HCT116 (cell line): ENCODE results near the gene NEK7. TPM values are rescaled to one million over a fixed set of nuclear protein-coding genes. Genes with fewer than 3 reads are reported as not detected.

Source experiments
- ATAC-seq: fragments of 200-7000 bp; cut with Tn5 transposase; 2 replicates; pipeline ENCODE4 v1.9.1; 2020; ENCODE audit warnings: mild to moderate bottlenecking, moderate library complexity
- BruUV-seq: library from RNA; stranded (reverse); fragments of 400-500 nt; replicated peaks from 2 replicates; lab custom pipeline; 2021; lab: Mats Ljungman, UMichigan
- CTCF ChIA-PET: fragments of 300-600 bp; sonication (Branson Sonifier 250); formaldehyde crosslinking; loops from one replicate; lab custom pipeline; 2021; ENCODE audit warnings: antibody characterized with exemption; lab: Charles Lee
- POLR2A ChIA-PET: fragments of 300-600, 350-600 bp; sonication (Branson Sonifier 250); formaldehyde crosslinking; loops from one replicate; lab custom pipeline; 2021; ENCODE audit warnings: antibody characterized with exemption; lab: Charles Lee
- RAD21 ChIA-PET, 2 experiments: fragments of 300-600 bp; sonication (Branson Sonifier 250); formaldehyde crosslinking; loops; one replicate each; lab custom pipeline; 2023; ENCODE audit warnings: low total read pairs in 2 of 2; ENCODE audit not compliant: uncharacterized antibody in 2 of 2, unreplicated experiment in 2 of 2, low non-redundant PET in 1 of 2; lab: Charles Lee
- DNase-seq: peaks from one replicate; pipeline ENCODE4 v3.0.0-alpha.2; 2010; ENCODE audit warnings: low read depth, low spot score
- H2AFZ ChIP-seq: fragments of 200-600 bp; shearing (Covaris generic), sonication (generic); 2 replicates; pipeline ENCODE4 v1.6.1; 2017; ENCODE audit warnings: low read depth, mixed run types, mixed read lengths, antibody characterized with exemption, low read length; ENCODE audit not compliant: poor library complexity, severe bottlenecking
- H3K27ac ChIP-seq: 2 replicates; pipeline ENCODE4 v1.5.1; 2012; ENCODE audit warnings: low read depth, low read length
- H3K27me3 ChIP-seq: fragments of 200-600 bp; sonication (generic); 2 replicates; pipeline ENCODE4 v1.6.1; 2016; ENCODE audit warnings: mixed run types, low read length, mixed read lengths; ENCODE audit not compliant: insufficient read depth
- H3K36me3 ChIP-seq, 2 experiments: fragments of 200-500 bp in 1 of 2; fragments of 200-600 bp in 1 of 2; sonication (Bioruptor generic) in 1 of 2; sonication (generic) in 1 of 2; 2 replicates each; pipeline versions ENCODE4 v1.5.1 to v1.6.1; 2014 to 2016; ENCODE audit warnings: low read length in 2 of 2, inconsistent platforms in 1 of 2, mixed read lengths in 1 of 2, mixed run types in 1 of 2; ENCODE audit not compliant: insufficient read depth in 2 of 2, control insufficient read depth in 1 of 2
- H3K4me1 ChIP-seq, 2 experiments: fragments of 200-600 bp in 1 of 2; sonication (generic) in 1 of 2; 2 replicates each; pipeline versions ENCODE4 v1.5.1 to v1.6.1; 2012 to 2017; ENCODE audit warnings: low read length in 2 of 2, inconsistent platforms in 1 of 2, mild to moderate bottlenecking in 1 of 2, mixed read lengths in 1 of 2, mixed run types in 1 of 2, moderate library complexity in 1 of 2; ENCODE audit not compliant: insufficient read depth in 2 of 2, control insufficient read depth in 1 of 2
- H3K4me2 ChIP-seq: fragments of 200-600 bp; sonication (generic); 2 replicates; pipeline ENCODE4 v1.6.1; 2017; ENCODE audit warnings: mixed run types, low read length, mixed read lengths
- H3K4me3 ChIP-seq, 2 experiments: fragments of 200-600 bp in 1 of 2; sonication (generic) in 1 of 2; replicated peaks in 1 of 2; 2 replicates each; pipeline ENCODE4 v1.5.1; 2011 to 2016; ENCODE audit warnings: low read length in 2 of 2, control low read depth in 1 of 2, low read depth in 1 of 2, mild to moderate bottlenecking in 1 of 2, mixed read lengths in 1 of 2, mixed run types in 1 of 2
- H3K79me2 ChIP-seq: fragments of 200-600 bp; sonication (generic); 2 replicates; pipeline ENCODE4 v1.6.1; 2017; ENCODE audit warnings: mild to moderate bottlenecking, mixed run types, low read length, moderate library complexity, mixed read lengths; ENCODE audit not compliant: insufficient read depth
- H3K9ac ChIP-seq: fragments of 200-600 bp; sonication (generic); 2 replicates; pipeline ENCODE4 v1.6.1; 2016; ENCODE audit warnings: low read length, mixed read lengths
- H3K9me2 ChIP-seq: fragments of 200-600 bp; sonication (generic), shearing (Covaris generic); 2 replicates; pipeline ENCODE4 v1.6.1; 2017; ENCODE audit warnings: mixed run types, mild to moderate bottlenecking, moderate library complexity; ENCODE audit not compliant: insufficient read depth
- H3K9me3 ChIP-seq, 2 experiments: fragments of 200-500 bp in 1 of 2; fragments of 200-600 bp in 1 of 2; sonication (Bioruptor generic) in 1 of 2; sonication (generic) in 1 of 2; 2 replicates each; pipeline ENCODE4 v1.6.1; 2014 to 2017; ENCODE audit warnings: low read length in 2 of 2, mixed read lengths in 2 of 2, inconsistent platforms in 1 of 2, low read depth in 1 of 2, mild to moderate bottlenecking in 1 of 2, mixed run types in 1 of 2, moderate library complexity in 1 of 2; ENCODE audit not compliant: control insufficient read depth in 1 of 2, insufficient read depth in 1 of 2
- H4K20me1 ChIP-seq: fragments of 200-600 bp; sonication (generic), shearing (Covaris generic); 2 replicates; pipeline ENCODE4 v1.6.1; 2017; ENCODE audit warnings: mixed run types, mild to moderate bottlenecking, moderate library complexity; ENCODE audit not compliant: insufficient read depth
- ATF3 ChIP-seq: IDR thresholded peaks from 2 replicates; pipeline ENCODE4 v1.6.1; 2012
- CBX3 ChIP-seq: IDR thresholded peaks from 2 replicates; pipeline ENCODE4 v1.6.1; 2012; ENCODE audit warnings: low read depth
- CEBPB ChIP-seq: IDR thresholded peaks from 2 replicates; pipeline ENCODE4 v1.6.1; 2012; ENCODE audit warnings: low read depth
- CTCF ChIP-seq, 3 experiments: fragments of 200-600 bp in 1 of 3; sonication (generic) in 1 of 3; IDR thresholded peaks in 2 of 3; conservative IDR thresholded peaks in 1 of 3; 2 replicates each; pipeline ENCODE4 v1.5.1; 2012 to 2017; ENCODE audit warnings: low read depth in 2 of 3, low read length in 2 of 3, antibody characterized with exemption in 1 of 3, borderline replicate concordance in 1 of 3, control low read depth in 1 of 3, mild to moderate bottlenecking in 1 of 3, mixed read lengths in 1 of 3, mixed run types in 1 of 3, moderate library complexity in 1 of 3; ENCODE audit not compliant: insufficient read depth in 1 of 3
- EGR1 ChIP-seq: IDR thresholded peaks from 2 replicates; pipeline ENCODE4 v1.6.1; 2012; ENCODE audit warnings: low read depth
- ELF1 ChIP-seq: IDR thresholded peaks from 2 replicates; pipeline ENCODE4 v1.6.1; 2012; ENCODE audit warnings: low read depth, borderline replicate concordance
- EZH2 ChIP-seq: fragments of 200-600 bp; sonication (generic); IDR thresholded peaks from 2 replicates; pipeline ENCODE4 v1.6.1; 2017; ENCODE audit warnings: antibody characterized with exemption, mixed run types
- EZH2phosphoT487 ChIP-seq: fragments of 200-600 bp; IDR thresholded peaks from 2 replicates; pipeline ENCODE4 v1.6.1; 2018; ENCODE audit warnings: antibody characterized with exemption, borderline replicate concordance
- FOSL1 ChIP-seq: IDR thresholded peaks from 2 replicates; pipeline ENCODE4 v1.6.1; 2012; ENCODE audit warnings: low read depth
- JUND ChIP-seq: IDR thresholded peaks from 2 replicates; pipeline ENCODE4 v1.6.1; 2012
- MAX ChIP-seq: IDR thresholded peaks from 2 replicates; pipeline ENCODE4 v1.6.1; 2012
- POLR2A ChIP-seq: IDR thresholded peaks from 2 replicates; pipeline ENCODE4 v1.7.0; 2011; ENCODE audit warnings: borderline replicate concordance; ENCODE audit not compliant: insufficient read depth, insufficient read length; ENCODE audit errors: extremely low read depth
- POLR2AphosphoS5 ChIP-seq: IDR thresholded peaks from 2 replicates; pipeline ENCODE4 v1.6.1; 2011; ENCODE audit warnings: mild to moderate bottlenecking, low read depth, low read length, moderate library complexity
- RAD21 ChIP-seq: IDR thresholded peaks from 2 replicates; pipeline ENCODE4 v1.6.1; 2012; ENCODE audit warnings: low read depth, mild to moderate bottlenecking
- REST ChIP-seq: IDR thresholded peaks from 2 replicates; pipeline ENCODE4 v1.6.1; 2012; ENCODE audit warnings: low read depth
- SIN3A ChIP-seq: IDR thresholded peaks from 2 replicates; pipeline ENCODE4 v1.6.1; 2012; ENCODE audit warnings: low read depth
- SP1 ChIP-seq: IDR thresholded peaks from 2 replicates; pipeline ENCODE4 v1.6.1; 2012; ENCODE audit warnings: low read depth
- SRF ChIP-seq: IDR thresholded peaks from 2 replicates; pipeline ENCODE4 v1.6.1; 2012; ENCODE audit warnings: low read depth
- TCF7L2 ChIP-seq: IDR thresholded peaks from 2 replicates; pipeline ENCODE4 v1.7.0; 2011; ENCODE audit warnings: borderline replicate concordance, inconsistent platforms; ENCODE audit not compliant: insufficient read depth, insufficient read length; ENCODE audit errors: extremely low read depth
- YY1 ChIP-seq: IDR thresholded peaks from 2 replicates; pipeline ENCODE4 v1.6.1; 2011; ENCODE audit warnings: low read length, low read depth, moderate library complexity, mild to moderate bottlenecking; ENCODE audit not compliant: insufficient replicate concordance; ENCODE audit errors: extremely low read depth
- ZFX ChIP-seq: fragments of 450-650 bp; IDR thresholded peaks from 2 replicates; pipeline ENCODE4 v1.6.1; 2017
- ZNF274 ChIP-seq: fragments of 200-500 bp; sonication (Bioruptor generic); IDR thresholded peaks from 2 replicates; pipeline ENCODE4 v1.6.1; 2014; ENCODE audit warnings: mild to moderate bottlenecking, low read depth, low read length, inconsistent platforms
- intact Hi-C: fragments of 100-400 bp; cut with micrococcal nuclease; formaldehyde crosslinking; loops from 2 replicates; pipeline ENCODE4 v1.10.0; 2022
- total RNA-seq: library from RNA; stranded (reverse); gene quantifications from one replicate; pipeline ENCODE4 v1.2.1, GENCODE V29; 2021; ENCODE audit not compliant: unreplicated experiment

The NEK7 gene
- total RNA-seq, 1 experiment from 2014 or later = 33.0 TPM

- RAD21 ChIA-PET = no interaction called here
- TF ChIP-seq ZFX (no peak), FOSL1 (peak; percentile 68), EZH2phosphoT487 (no peak), CBX3 (peak; percentile 76), POLR2A (no peak), POLR2AphosphoS5 (peak; percentile 24; the same call in 1 of the 2 replicates), MAX (peak; percentile 33; the same call in 1 of the 2 replicates), JUND (peak; percentile 58), ATF3 (no peak), EZH2 (no peak), ZNF274 (no peak), CTCF (IDR thresholded peaks at IDR 0.05 in 2 of 3, conservative IDR thresholded peaks at IDR 0.05 in 1 of 3; ENCODE audit: borderline replicate concordance in 1 of 3, insufficient read depth in 1 of 3, low read depth in 2 of 3, low read length in 2 of 3) (no peak), SRF (0 out of 2 replicates have a peak, but pooled peaks have one; percentile 42), SIN3A (peak; percentile 42; the same call in 1 of the 2 replicates), EGR1 (0 out of 2 replicates have a peak, but pooled peaks have one; percentile 14), TCF7L2 (no peak), CEBPB (peak; percentile 36; the same call in 1 of the 2 replicates), YY1 (no peak), RAD21 (no peak), REST (no peak), ELF1 (0 out of 2 replicates have a peak, but pooled peaks have one; percentile 10), SP1 (peak; percentile 75)
These were observed 63.6 kb downstream of the NEK7 start for GRCh38 chr1:198220428-198220827.

More at GRCh38 chr1:198220428-198220827, 63.6 kb downstream of the NEK7 start:
- BruUV-seq = no TSS peak
- H2AFZ ChIP-seq = no peak overlapping the region
- H3K9me3 ChIP-seq = no peaks in the 10 kb centered on the region
- ATAC-seq (peak; percentile 80), DNase-seq (peak; percentile 82)
- H3K27me3 ChIP-seq = no peaks in the 10 kb centered on the region
- H3K36me3 ChIP-seq = no peaks in the 10 kb centered on the region
- ChIA-PET POLR2A (no interaction called here), CTCF (no interaction called here)
- no peaks in the 10 kb centered on the region for H4K20me1 ChIP-seq
- no peaks in the 10 kb centered on the region for H3K79me2 ChIP-seq
- no peak overlapping the region for H3K4me3 ChIP-seq
- peak overlapping the region; percentile 37 for H3K4me2 ChIP-seq
- H3K4me1 ChIP-seq = peaks cover 16 to 19% of the 10 kb centered on the region in 2 experiments
- H3K9ac ChIP-seq = no peak overlapping the region
- H3K27ac ChIP-seq = peak overlapping the region; percentile 77; the same call in 1 of the 2 replicates
- intact Hi-C loops = no loop called here
- no peaks in the 10 kb centered on the region; the same call in 1 of the 2 replicates for H3K9me2 ChIP-seq
